Measurements from ENCODE around the gene ABCC1.
"Not testable (repeated sequence)": the region's sequence is repeated elsewhere in the genome, so short reads cannot be mapped to it uniquely, and the experiment has no call there.

ABCC1 gene

DNA sequence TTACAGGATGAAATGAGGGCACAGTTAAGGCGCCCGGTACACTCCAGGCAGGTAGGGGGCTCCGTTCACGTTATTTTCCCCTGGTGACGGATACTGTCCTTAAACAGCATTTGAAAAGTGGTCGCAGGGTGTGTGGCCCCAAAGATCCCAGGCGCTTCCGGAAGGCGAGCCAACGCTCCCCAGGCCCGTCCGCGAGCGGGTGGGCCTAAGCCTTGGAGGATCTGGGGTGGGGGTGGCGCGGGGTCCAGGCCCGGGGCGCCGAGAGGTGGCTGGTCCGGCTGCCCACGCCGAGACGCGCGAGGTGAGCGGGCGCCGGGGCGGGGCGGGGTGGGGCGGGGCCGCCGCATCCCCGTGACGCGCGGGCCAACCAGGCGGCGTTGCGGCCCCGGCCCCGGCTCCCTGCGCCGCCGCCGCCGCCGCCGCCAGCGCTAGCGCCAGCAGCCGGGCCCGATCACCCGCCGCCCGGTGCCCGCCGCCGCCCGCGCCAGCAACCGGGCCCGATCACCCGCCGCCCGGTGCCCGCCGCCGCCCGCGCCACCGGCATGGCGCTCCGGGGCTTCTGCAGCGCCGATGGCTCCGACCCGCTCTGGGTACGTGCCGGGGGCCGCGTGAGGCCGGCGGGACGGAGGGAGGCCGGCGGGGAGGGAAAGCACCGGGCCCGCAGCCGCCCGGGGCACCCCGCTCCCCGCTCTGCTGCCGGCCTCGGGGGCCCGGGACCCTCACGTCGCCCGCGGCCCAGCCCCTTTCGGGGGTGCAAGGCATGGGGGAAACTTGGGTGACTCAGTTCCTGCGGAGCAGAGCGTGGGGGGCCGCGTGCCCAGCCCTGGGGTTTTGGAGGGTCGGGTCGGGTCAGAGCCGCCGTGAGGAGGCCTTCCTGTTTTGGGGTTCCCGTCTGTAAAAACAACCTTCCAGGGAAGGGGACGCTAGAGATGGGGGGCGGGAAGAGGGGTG is at the start of gene ABCC1:
Gene ABCC1, plus strand, starts transcription at position 407 of the 951 bp plus-strand sequence. Its CDS starts 136 bp downstream, at position 543.
- no peak for DNase-seq (ENCODE audit: low read depth)

DNA sequence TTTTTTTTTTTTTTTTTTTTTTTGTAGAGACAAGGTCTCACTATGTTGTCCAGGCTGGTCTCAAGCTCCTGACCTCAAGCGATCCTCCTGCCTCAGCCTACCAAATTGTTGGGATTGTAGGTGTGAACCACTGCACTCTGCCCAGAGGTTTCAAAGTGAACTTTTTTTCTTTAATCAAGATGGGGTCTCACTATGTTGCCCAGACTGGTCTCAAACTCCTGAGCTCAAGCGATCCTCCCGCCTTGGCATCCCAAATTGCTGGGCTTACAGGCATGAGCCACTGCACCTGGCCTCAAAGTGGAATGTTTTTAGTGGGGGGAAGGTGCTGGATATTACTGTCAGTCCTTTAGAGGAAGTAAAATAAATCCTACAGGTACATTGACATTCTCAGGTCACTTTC is 49.1 kb upstream of the ABCC1 start:
- no peak for DNase-seq (ENCODE audit: low read depth)

DNA sequence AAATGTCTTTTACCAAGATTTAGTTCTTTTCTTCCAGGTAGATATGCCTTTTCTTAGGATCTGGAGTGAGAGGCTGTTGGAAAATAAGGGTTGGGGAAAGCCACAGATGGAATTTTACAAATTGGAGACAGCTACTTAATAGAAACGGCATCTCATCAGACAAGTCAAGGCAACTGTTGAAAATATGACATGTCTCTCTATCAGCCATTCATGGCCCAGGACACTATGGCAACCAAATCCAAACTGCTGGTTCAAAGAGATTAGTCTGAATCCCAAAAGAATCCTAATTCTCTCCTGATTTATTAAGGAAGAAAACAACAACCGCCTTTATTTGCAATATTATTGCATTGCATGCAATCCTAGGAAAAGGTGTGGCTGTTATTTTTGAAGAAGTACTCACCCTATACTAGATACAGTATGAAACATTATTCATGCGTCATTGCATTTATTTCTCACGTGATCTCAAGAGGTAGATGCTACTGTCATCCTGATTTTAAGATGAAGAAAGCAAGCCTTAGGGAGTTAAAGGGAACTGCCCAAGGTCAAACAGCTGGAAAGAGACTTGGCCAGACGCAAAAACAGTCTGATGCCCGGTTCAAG is 48.4 kb upstream of the ABCC1 start:
- DNase-seq (ENCODE audit: low read depth): no peak

DNA sequence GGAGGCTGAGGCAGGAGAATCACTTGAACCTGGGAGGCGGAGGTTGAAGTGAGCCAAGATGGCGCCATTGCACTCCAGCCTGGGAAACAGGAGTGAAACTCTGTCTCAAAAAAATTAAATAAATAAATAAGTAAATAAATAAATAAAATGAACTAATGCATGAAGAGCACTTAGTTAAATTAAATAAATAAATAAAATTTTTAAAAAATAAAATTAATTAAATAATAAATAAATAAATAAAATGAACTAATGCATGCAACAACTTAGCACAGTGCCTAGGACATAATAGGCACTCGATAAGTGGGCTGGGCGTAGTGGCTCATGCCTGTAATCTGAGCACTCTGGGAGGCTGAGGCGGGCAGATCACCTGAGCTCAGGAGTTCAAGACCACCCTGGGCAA is 45.5 kb upstream of the ABCC1 start:
- DNase-seq (ENCODE audit: low read depth): no peak

DNA sequence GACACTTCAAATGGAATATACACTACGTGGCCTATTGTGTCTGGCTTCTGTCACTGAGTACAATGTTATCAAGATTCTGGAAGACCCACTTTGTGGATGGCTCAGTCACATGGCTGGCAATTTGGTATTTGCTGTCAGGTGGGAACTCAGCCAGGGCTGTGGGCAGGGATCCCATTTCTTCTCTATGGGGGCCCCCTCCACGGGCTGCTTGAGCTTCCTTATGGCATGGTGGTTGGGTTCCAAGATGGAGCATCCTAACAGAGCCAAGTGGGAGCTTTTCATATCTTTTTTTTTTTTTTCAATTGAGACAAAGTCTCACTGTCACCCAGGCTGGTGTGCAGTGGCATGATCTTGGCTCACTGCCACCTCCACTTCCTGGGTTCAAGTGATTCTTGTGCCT is 43.0 kb upstream of the ABCC1 start:
- no peak for DNase-seq (ENCODE audit: low read depth)

DNA sequence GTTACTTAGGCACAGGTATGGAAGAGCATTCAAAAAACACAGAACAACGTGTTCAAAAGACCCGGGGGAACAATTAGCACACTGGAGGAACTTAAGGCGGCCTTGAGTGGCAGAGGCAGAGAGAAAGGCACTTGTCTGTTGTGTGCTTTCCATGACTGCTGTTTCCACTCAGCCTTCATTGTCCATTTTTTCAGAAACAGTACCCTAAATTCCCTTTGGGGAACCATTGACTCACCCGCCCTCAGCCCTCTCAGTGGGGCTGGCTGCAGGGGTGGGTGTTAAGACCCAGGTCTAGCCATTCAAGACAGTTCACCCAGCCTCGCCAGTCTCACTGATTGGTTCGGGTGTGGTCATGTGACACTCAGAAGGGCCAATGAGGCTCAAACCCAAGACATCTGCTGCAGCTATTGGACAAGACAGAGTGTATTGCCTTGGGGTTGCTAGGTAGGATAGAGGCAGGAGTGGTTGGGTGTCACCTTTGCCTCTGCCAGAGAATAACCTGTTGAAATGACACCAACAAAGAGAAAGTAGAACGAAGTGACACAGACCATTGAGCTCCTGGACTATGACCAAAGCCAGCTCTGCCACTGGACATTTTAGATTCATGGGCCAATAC is 41.4 kb upstream of the ABCC1 start:
- no peak for DNase-seq (ENCODE audit: low read depth)

DNA sequence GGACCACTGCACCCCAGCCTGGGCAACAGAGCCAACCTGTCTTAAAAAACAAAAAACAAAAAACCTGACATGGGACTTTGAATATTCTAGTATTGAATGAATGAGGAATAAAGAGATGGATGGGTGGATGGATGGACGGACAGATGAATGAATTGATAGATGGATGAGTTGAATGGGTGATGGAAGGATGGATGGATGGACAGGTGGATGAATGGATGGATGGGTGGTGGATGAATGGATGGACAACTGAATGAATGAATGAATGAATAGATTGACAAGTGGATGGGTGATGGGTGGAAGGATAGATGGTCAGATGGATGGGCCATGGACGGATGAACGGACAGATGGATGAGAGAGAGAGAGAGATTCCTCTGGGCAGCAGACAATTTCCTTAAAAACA is 38.2 kb upstream of the ABCC1 start:
- DNase-seq (ENCODE audit: low read depth): no peak

DNA sequence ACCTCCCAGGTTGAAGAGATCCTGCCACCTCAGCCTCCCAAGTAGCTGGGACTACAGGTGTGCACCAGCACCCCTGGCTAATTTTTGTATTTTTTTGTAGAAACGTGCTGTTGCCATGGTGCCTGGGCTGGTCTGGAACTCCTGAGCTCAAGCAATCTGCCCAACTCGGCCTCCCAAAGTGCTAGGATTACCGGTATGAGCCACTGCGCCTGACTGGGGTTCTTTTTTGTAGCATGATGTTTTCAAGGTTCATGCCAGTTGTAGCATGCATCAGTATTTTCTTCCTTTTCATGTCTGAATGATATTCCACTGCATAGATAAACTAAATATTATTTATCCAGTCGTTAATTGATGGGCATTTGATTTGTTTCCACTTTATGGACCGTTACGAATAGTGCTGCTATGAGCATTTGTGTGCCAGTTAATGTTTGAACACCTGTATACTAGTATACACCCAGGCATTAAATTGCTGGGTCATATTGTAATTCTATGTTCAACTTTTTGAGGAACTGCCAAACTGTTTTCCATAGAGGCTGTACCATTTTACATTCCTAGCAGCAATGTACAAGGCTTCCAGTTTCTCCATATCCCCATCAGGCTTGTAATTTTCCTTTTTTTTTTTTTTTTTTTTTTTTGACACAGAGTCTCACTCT is 36.2 kb upstream of the ABCC1 start:
- DNase-seq (ENCODE audit: low read depth): no peak

DNA sequence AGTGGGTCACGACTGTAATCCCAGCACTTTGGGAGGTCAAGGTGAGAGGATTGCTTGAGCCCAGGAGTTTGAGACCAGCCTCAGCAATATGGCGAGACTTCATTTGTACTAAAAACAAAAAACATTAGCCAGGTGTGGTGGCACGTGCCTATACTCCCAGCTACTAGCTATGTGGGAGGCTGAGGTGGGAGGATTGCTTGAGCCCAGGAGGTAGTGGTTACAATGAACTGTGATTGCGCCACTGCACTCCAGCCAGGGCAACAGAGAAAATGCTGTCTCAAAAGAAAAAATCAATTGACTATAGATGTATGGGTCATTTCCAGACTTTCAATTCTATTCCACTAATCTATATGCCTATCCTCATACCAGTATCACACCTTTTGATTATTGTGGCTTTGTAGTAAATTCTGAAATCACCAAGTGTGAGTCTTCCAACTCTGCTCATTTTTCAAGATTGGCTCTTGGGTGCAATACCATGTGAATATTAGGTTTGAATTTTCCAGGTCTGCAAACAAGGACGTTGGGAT is 33.8 kb upstream of the ABCC1 start:
- no peak for DNase-seq (ENCODE audit: low read depth)

DNA sequence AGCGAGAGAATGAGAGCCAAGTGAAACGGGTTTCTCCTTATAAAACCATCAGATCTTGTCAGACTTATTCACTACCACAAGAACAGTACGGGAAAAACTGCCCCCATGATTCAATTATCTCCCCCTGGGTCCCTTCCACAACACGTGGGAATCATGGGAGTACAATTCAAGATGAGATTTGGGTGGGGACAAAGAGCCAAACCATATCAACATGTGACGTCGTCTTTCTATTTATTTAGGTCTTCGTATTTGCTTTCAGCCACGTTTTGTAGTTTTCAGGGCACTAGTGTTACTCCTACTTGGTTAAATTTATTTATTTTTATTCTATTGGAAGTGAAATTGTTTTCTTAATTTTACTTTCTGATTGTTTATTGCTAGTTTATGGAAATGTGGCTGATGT is 33.1 kb upstream of the ABCC1 start:
- DNase-seq (ENCODE audit: low read depth): no peak

DNA sequence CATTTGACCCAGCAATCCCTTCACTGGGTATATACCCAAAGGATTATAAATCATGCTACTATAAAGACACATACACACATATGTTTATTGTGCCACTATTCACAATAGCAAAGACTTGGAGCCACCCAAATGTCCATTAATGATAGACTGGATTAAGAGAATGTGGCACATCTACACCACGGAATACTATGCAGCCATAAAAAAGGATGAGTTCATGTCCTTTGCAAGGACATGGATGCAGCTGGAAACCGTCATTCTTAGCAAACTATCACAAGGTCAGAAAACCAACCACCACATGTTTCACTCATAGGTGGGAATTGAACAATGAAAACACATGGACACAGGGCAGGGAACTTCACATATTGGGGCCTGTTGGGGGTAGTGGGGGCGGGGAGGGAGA is 31.1 kb upstream of the ABCC1 start:
- DNase-seq (ENCODE audit: low read depth): not testable (repeated sequence)

DNA sequence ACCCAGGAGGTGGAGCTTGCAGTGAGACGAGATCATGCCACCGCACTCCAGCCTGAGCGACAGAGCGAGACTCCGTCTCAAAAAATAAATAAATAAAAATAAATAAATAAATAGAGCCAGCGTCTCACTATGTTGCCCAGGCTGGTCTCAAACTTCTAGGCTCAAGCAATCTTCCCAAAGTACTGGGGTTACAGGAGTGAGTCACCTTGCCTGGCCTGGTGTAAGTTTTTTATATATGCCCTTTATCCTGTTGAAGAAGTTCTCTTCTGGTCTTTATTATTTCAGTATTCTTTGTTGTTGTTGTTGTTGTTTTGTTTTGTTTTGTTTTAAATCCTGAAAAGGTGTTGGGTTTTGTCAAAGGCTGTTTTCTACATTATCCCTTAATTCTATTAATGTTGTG is 30.1 kb upstream of the ABCC1 start:
- no peak for DNase-seq (ENCODE audit: low read depth)

DNA sequence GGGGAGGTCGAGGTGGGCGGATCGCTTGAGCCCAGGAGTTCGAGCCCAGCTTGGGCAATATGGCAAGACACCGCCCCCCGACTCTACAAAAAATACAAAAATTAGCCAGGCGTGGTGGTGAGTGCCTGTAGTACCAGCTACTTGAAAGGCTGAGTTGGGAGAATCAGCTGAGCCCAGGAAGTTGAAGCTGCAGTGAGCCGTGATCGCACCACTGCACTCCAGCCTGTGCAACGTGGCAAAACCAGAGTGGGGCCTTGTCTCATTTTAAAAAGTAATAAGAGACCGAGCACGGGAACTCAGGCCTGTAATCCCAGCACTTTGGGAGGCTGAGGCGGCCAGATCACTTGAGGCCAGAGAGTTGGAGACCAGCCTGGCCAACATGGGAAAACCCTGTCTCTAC is 24.4 kb upstream of the ABCC1 start:
- no peak for DNase-seq (ENCODE audit: low read depth)

DNA sequence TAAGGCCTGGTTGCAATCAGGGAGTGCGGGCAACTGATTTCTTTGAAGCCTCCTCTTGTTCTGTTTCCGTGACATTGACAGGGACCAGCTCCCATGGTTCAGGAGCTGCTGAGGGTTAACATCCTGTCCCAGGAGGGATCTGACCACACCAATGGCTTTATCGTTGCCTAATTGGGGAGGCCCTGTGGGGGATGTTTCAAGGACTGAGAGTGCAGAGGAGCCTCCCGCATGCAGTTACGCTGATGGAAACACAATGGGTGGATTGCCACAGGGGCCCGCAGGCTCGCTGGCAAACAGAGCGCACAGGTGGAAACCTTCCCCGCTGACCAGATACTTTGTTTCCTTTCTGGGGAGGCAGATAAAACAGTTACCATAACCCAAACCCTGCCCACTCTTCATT is 23.8 kb upstream of the ABCC1 start:
- no peak for DNase-seq (ENCODE audit: low read depth)

DNA sequence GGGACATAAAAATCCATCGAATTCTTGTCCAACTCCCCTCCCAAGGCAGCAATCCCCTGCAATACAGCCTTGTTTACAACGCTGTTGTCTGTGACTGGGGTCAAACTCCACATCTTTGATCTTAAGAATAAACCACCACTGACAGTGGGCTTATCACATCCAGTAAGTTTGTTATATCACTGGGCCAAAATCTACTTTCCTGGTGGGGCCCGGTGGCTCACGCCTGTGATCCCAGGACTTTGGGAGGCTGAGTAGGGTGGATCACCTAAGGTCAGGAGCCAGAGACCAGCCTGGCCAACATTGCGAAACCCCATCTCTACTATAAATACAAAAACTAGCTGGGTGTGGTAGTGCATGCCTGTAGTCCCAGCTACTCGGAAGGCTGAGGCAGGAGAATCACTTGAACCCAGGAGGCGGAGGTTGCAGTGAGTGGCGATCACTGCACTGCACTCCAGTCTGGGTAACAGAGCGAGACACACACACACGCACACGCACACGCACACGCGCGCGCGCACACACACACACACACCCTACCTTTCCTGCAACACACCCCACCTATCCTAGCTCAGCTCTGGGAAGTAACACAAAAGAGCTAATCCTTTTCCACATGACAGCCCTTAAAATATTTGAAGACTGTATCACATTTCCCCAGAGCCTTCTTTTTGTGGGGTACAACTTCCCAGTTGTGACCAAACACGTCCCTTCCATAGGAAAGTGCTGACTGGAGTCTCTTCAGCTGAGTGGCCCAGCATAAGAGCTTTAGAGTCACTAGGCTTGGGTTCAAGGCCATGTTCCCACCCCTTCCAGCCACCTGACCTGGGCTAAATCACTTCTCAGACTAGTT is 20.9 kb upstream of the ABCC1 start:
- DNase-seq (ENCODE audit: low read depth): no peak

DNA sequence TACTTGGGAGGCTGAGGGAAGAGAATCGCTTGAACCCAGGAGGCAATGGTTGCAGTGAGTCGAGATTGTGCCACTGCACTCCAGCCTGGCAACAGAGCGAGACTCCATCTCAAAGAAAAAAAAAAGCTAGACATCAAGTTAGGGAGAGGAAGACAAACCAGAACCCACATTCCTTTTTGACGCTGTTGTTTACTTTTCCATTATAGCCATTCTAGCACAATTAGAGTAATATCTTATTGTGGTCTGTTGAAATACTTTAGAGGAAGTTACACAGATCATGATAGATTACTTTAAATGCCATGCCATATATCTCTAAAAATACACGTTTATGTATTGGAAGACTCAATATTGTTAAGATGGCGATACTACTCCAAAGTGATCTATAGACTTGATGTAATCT is 16.5 kb upstream of the ABCC1 start:
- no peak for DNase-seq (ENCODE audit: low read depth)

DNA sequence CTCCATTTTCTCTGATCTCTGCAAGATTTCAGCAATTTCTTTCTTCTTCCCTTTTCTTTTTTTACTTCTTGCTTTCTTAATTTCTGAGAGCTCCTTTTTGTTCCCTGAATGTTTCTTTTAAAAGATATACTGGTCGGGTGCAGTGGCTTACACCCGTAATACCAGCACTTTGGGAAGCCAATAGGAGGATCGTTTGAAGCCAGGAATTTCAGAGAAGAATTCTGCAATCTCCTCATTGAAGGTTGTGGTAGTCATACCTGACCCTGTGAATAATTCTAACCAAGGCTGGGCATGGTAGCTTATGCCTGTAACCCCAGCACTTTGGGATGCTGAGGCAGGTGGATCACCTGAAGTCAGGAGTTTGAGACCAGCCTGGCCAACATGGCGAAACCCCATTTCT is 15.6 kb upstream of the ABCC1 start:
- DNase-seq (ENCODE audit: low read depth): no peak

DNA sequence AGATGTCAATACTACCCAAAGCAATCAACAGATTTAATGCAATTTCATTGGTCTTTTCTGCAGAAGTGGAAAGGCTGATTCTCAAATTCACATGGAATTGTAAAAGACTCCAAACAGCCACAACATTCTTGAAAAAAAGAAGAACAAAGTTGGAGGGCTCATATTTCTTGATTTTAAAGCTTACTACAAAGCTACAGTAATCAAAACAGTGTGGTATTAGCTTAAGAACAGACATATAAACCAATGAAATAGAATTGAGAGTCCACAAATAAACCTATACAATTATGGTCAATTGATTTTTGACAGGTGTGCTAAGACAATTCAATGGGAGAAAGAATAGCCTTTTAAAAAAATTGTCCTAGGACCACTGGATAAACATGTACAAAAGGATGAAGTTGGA is 14.4 kb upstream of the ABCC1 start:
- DNase-seq (ENCODE audit: low read depth): no peak

DNA sequence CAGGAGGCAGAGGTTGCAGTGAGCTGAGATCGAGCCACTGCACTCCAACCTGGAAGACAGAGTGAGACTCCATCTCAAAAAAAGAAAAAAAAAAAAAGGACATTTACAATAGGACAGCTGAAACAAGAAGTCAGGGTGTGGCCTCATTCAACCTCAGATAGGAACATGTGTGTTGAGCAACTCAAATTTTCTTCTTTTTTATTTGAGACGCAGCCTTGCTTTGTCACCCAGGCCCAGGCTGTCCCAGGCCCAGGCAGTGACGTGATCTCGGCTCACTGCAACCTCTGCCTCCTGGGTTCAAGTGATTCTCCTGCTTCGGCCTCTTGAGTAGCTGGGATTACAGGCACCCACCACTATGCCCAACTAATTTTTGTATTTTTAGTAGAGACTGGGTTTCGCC is 12.6 kb upstream of the ABCC1 start:
- not testable (repeated sequence) for DNase-seq (ENCODE audit: low read depth)

DNA sequence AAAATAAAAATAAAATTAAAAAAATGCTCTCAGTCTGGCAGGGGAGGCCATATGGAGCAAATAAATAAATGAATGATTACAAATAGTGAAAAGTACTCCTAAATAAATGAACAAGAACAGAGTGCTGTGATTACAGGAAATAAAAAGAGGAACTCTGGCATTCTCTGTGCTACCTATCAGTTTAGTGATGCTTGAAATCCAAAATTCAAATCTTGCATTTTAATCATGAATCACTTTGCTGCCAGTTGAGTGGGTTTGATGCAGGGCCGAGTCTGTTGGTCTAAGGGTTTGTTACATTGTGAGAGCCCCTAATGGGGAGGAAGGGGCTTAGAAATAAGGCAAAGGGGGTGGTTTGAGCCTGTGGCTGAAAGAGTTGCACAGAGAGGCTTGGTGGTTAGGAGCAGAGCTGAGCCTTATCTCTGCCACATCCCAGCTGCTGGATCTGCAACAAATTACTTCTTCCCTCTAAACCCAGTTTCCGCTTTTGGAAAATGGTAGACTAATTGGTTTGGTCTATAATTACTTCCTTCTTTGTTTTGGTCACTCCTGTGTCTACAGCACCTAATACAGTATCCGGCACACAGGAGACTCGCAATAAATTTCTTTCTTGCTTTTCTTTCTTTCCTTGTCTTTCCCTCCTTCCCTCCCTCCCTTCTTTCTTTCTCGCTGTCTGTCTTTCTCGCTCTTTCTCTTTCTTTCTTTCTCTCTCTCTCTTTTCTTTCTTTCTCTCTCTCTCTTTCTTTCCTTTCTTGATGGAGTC is 6.3 kb upstream of the ABCC1 start:
- DNase-seq (ENCODE audit: low read depth): no peak
